ENCODE data around the gene VAV3. TPM values are rescaled to one million over a fixed set of nuclear protein-coding genes. Genes with fewer than 3 reads are reported as not detected.

Gene VAV3
- total RNA-seq, 1 donor from 2014 or later: 1.8 TPM

DNA sequence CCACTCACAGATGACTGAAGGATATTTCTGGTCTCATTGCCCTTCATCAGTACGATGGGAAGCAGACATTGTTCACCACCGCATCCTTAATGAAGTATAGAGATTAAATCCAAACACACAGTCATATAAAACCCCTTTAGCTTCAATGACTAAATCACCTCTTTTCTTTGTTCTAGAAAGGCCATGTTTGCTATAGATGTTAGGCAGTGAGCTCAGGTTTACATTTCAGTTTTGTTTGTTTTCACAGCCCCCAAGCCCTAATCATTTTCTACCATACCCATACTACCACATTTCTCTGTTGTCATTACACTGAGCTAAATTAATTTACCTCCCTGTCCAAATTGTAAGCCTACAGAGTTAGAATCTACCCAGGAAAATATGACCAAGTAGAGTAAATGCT lies 439.0 kb downstream of the VAV3 start:
- TF ChIP-seq, protein P1, sequence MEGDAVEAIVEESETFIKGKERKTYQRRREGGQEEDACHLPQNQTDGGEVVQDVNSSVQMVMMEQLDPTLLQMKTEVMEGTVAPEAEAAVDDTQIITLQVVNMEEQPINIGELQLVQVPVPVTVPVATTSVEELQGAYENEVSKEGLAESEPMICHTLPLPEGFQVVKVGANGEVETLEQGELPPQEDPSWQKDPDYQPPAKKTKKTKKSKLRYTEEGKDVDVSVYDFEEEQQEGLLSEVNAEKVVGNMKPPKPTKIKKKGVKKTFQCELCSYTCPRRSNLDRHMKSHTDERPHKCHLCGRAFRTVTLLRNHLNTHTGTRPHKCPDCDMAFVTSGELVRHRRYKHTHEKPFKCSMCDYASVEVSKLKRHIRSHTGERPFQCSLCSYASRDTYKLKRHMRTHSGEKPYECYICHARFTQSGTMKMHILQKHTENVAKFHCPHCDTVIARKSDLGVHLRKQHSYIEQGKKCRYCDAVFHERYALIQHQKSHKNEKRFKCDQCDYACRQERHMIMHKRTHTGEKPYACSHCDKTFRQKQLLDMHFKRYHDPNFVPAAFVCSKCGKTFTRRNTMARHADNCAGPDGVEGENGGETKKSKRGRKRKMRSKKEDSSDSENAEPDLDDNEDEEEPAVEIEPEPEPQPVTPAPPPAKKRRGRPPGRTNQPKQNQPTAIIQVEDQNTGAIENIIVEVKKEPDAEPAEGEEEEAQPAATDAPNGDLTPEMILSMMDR (IDR thresholded peaks at IDR 0.05; ENCODE audit: unreplicated experiment): no peak
- Mint-ChIP-seq H3K27ac (peak overlapping the region; percentile 31), H3K4me3 (ENCODE audit: low read depth) (no peak overlapping the region), H3K9me3 (ENCODE audit: low read depth) (no peaks in the 10 kb centered on the region), H3K36me3 (ENCODE audit: insufficient read depth) (no peaks in the 10 kb centered on the region), H3K4me1 (ENCODE audit: low read depth) (peaks cover 35% of the 10 kb centered on the region), H3K27me3 (peaks cover 6% of the 10 kb centered on the region)
- DNase-seq (ENCODE audit: low spot score, unreplicated experiment): no peak

DNA sequence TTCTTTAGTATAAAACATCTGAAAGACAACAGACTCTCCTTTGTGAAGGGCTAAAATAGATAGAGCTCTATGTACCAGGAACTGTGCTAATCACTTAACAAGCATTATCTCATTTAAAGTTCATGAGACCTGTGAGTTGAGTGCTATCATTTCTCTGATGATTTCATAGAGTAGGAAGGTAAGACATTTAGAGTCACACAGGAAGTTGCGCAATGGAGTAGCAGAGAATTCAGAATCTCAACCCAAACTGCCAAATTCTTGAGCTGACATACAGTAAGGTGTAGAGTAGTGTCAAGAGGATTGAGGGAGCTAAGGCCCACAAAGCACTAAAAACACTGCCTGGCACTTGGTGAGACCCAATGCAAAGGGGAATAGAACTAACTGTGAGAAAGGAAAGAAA lies 439.8 kb downstream of the VAV3 start:
- no peak overlapping the region for H3K27ac Mint-ChIP-seq
- H3K9me3 Mint-ChIP-seq (ENCODE audit: low read depth): no peaks in the 10 kb centered on the region
- peaks cover 6% of the 10 kb centered on the region for H3K27me3 Mint-ChIP-seq
- DNase-seq (ENCODE audit: low spot score, unreplicated experiment): no peak
- TF ChIP-seq, protein P1 (IDR thresholded peaks at IDR 0.05; ENCODE audit: unreplicated experiment): no peak
- H3K4me3 Mint-ChIP-seq (ENCODE audit: low read depth): no peak overlapping the region
- peaks cover 34% of the 10 kb centered on the region for H3K4me1 Mint-ChIP-seq (ENCODE audit: low read depth)
- no peaks in the 10 kb centered on the region for H3K36me3 Mint-ChIP-seq (ENCODE audit: insufficient read depth)

DNA sequence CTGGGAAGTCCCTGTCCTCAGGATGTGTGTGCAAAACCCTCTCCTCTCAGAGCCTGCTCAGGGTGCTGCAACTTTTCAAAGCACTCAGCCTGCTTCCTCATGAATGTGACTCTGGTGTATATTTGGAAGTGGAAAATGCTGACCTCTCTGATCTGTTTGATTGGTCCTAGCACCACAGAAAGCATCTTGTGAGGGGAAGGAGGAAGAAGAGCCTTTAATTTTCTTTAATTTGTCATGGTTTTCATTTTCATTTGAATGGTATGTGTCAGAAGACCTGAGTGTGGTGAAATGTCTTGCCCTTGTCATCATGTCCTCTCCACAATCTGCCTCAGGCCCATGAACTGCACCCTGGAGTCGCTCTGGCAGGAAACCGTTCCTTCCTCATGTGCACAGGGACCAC lies 440.7 kb downstream of the VAV3 start:
- H3K4me3 Mint-ChIP-seq (ENCODE audit: low read depth): no peak overlapping the region

DNA sequence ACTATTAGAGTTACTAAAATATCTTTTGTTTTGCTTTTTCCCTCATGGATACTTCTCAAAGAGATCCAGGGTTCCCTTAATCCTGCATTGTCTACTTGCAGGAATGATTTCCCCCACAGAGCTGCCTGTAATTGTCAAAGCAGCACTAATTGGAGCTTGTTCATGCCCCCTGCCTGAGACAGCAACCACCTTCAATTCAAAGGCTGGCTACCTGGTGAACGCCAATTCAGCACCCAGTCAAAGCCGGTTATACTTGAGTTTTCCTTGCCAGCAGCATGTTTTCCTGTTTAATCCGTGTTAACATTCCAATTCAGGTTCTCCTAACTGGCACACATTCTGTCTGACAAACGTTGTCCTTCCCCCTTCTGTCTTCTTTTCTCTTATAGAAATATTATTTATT lies 441.2 kb downstream of the VAV3 start:
- no peak for DNase-seq (ENCODE audit: low spot score, unreplicated experiment)
- no peak overlapping the region for H3K4me3 Mint-ChIP-seq (ENCODE audit: low read depth)
- no peak overlapping the region for H3K27ac Mint-ChIP-seq
- peaks cover 6% of the 10 kb centered on the region for H3K27me3 Mint-ChIP-seq
- H3K36me3 Mint-ChIP-seq (ENCODE audit: insufficient read depth): no peaks in the 10 kb centered on the region
- TF ChIP-seq, protein P1 (IDR thresholded peaks at IDR 0.05; ENCODE audit: unreplicated experiment): no peak
- no peaks in the 10 kb centered on the region for H3K9me3 Mint-ChIP-seq (ENCODE audit: low read depth)
- peaks cover 26% of the 10 kb centered on the region for H3K4me1 Mint-ChIP-seq (ENCODE audit: low read depth)

More for the DNA sequence above, 440.7 kb downstream of the VAV3 start:
- H3K4me1 Mint-ChIP-seq (ENCODE audit: low read depth): peaks cover 30% of the 10 kb centered on the region
- H3K36me3 Mint-ChIP-seq (ENCODE audit: insufficient read depth): no peaks in the 10 kb centered on the region
- TF ChIP-seq, protein P1 (IDR thresholded peaks at IDR 0.05; ENCODE audit: unreplicated experiment): no peak
- no peak overlapping the region for H3K27ac Mint-ChIP-seq
- H3K27me3 Mint-ChIP-seq: peaks cover 6% of the 10 kb centered on the region
- DNase-seq (ENCODE audit: low spot score, unreplicated experiment): no peak
- H3K9me3 Mint-ChIP-seq (ENCODE audit: low read depth): no peaks in the 10 kb centered on the region

DNA sequence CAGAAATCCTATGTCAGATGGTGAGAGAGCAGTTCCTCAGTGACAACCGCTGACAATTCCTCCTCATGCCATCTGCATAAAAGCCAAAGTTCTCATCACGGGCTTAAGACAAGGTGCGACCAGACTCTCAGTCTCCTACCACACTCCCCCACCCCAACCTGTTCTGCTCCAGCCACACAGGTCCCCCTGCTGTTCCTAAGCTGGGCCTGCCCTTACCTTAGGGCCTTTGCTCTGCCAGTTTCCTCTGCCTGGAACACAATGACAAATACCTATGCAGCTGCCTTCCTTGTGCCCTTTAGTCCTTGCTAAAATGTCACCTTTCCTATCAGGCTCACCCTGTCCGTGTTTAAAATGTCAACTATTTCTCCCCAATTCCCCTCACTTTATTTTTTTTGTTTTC lies 441.9 kb downstream of the VAV3 start:
- no peak overlapping the region for H3K4me3 Mint-ChIP-seq (ENCODE audit: low read depth)
- no peak for DNase-seq (ENCODE audit: low spot score, unreplicated experiment)

More for the DNA sequence above, 441.9 kb downstream of the VAV3 start:
- H3K4me1 Mint-ChIP-seq (ENCODE audit: low read depth): peaks cover 25% of the 10 kb centered on the region
- H3K9me3 Mint-ChIP-seq (ENCODE audit: low read depth): no peaks in the 10 kb centered on the region
- H3K27me3 Mint-ChIP-seq: peaks cover 6% of the 10 kb centered on the region
- H3K36me3 Mint-ChIP-seq (ENCODE audit: insufficient read depth): no peaks in the 10 kb centered on the region
- no peak overlapping the region for H3K27ac Mint-ChIP-seq
- TF ChIP-seq, protein P1 (IDR thresholded peaks at IDR 0.05; ENCODE audit: unreplicated experiment): no peak

Small RNA genes within 50 kb of the gene (microRNA-seq; reads per million reads assigned to microRNA genes)
- not detected for gene MIR7852 (ENCODE audit: borderline number of aligned reads, unreplicated experiment)

Other genes starting within 250 kb of the VAV3 start
- gene SLC25A24, start 235.2 kb upstream of the VAV3 start, total RNA-seq: 46.9 and 53.2 TPM in 2 replicates

Data from progenitor cell of endocrine pancreas (in vitro differentiated cells).